K562 (cell line): ENCODE results near the gene MYO18B.

Experiments
- JUN ChIP-seq, 2 experiments: sonication (generic) in 1 of 2; formaldehyde crosslinking in 1 of 2; IDR thresholded peaks; 2 replicates each; pipeline versions ENCODE4 v1.6.1 to v1.8.0; 2012 to 2022; ENCODE audit warnings: borderline replicate concordance in 2 of 2, mild to moderate bottlenecking in 2 of 2, improper control_type of control experiment in 1 of 2, low read depth in 1 of 2, low read length in 1 of 2, missing genetic modification reagents in 1 of 2
- NKRF ChIP-seq: fragments of 450-650 bp; IDR thresholded peaks from 2 replicates; pipeline ENCODE4 v1.6.1; 2016; ENCODE audit warnings: borderline replicate concordance
- ZZZ3 ChIP-seq: fragments of 450-650 bp; IDR thresholded peaks from 2 replicates; pipeline ENCODE4 v1.6.1; 2016; ENCODE audit warnings: antibody characterized with exemption, mild to moderate bottlenecking, moderate library complexity

- TF ChIP-seq JUN (IDR thresholded peaks at IDR 0.05; ENCODE audit: borderline replicate concordance, low read depth, low read length) (no peak), JUN (CRISPR knock-in tag; IDR thresholded peaks at IDR 0.05; ENCODE audit: borderline replicate concordance) (no peak), NKRF (no peak), ZZZ3 (no peak)
These were observed 213.3 kb downstream of the MYO18B start for GRCh38 chr22:25955323-25955722.
